GM21786 (cell line): Measurements from ENCODE around the gene EOGT.

Source experiments
- ATAC-seq: cut with Tn5 transposase; IDR thresholded peaks from one replicate; pipeline ENCODE4 v1.9.1; 2021; ENCODE audit not compliant: unreplicated experiment

Gene EOGT

DNA sequence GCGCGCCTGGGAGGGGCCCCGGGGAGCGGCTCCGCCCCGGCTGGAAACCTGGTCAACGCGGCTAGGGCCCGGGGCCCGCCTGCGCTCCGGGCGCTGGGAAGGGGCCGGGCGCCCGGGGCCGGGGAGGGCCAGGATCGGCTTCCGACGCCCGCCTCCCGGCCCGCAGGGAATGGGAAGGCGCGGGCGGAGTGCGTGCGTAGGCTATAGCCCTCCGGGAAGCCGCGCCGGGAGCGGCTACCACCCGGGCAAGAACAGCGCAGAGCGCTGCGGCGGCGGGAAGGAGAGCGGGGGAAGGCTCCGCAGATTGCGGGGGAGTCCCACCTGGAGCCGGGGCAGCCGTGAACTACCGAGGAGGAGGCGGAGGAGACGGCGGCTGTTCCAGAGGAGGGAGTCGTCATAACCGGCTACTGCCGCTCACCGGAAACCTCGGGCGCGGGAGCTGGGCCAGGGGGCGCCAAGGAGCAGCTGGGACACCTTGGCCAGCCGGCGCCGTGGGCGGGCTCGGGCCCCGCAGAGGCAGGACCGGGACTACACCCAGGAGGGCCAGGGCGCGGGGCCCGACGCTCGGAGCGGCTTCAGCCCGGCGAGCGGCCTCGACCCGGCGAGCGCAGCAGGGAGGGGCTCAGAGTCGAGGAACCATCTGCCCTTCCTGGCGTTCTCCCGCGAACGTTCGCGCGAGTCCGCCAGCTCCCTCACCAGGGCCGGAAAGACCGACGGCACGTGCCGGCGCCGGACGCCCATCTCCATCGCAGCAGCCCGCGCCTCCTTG is at the start of gene EOGT:
EOGT (minus strand) TSS at position 432 of the 769 bp plus-strand sequence. CDS start 3,838 bp downstream, outside the sequence.
- ATAC-seq: peak; percentile 82

DNA sequence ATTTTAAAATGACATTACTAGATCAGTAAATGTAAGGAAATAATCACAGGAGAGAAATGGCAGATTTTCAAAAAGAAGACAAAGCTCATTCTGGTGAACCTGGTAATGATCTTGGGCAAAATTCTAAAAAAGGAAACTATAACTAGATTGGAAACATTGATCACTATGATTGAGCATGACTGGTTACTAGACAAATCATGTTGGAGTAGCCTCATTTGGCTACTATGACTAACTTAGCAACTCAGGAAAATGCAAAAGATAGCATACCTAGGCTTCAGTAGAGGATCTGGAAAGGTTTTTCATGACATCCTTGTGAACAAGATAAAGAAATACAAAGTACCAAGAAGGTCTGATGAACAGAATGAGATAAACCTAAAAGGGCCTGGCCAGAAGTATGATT is 46.2 kb upstream of the EOGT start:
- no peak for ATAC-seq

DNA sequence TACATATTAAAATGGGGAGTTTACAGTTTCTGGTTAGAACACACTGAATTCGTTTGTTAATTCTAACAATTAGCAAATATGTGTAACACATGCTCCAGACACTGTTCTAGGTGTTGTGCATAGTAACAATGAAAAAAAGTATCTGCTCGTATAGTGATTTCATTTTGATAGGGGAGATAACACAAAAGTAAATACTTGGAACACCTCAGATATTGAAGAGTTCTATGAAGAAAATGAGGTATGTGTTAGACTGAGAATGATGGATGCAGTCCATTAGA is 45.4 kb upstream of the EOGT start:
- no peak for ATAC-seq

DNA sequence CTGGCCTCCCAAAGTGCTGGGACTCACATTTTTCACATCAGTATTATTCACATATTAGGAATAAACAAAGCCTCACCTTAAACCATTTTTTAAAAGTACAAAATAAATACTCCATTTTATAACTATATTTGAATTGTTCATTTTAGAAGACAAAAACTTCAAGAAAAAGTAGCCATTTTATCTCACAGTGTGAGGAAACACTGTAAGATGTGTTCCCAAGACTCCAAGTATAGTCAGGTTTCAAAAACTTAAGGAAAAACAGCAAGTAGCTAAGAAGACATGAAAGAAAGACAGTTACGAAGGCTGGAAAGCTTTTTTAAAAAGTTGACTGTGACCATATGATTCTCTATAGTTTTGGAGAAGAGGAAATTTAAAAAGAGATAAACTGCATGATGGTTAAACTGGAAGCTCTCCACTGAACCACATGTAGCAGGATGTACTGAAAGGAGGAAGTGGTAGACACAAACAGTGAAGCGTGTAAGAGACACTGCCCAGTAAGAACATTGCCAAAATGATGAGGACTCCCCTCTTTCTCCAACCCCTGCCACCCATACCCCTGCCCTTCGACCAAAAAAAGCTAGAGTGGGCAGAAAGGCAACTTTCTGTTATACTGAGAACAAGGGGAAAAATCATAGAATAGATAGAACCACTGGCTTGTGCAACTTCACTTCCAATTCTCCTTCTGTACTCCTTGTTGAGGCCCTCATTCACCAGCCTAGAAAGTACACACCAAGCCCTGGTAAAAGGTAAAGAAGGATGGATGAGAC is 44.9 kb upstream of the EOGT start:
- peak; percentile 99 for ATAC-seq

DNA sequence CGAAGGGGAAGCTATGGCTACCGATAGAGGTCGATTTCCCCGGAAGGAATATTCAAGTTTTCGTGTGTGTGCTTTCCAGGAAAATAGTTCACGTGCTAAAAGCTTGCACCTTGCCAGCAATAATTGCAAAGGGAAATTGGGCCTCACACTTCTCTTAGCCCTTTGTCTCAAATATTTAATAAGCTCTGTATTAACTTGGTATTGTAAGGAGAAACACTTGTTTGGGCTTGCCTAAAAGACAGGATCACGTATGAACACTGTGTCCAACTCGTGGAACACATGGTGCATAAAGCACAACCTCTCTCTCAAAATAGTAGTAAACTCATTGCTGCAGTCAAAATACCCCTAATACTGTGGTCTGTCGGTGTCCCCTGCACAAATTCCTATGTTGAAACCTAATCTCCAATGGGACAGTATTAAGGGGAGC is 39.0 kb upstream of the EOGT start:
- peak; percentile 2 for ATAC-seq

DNA sequence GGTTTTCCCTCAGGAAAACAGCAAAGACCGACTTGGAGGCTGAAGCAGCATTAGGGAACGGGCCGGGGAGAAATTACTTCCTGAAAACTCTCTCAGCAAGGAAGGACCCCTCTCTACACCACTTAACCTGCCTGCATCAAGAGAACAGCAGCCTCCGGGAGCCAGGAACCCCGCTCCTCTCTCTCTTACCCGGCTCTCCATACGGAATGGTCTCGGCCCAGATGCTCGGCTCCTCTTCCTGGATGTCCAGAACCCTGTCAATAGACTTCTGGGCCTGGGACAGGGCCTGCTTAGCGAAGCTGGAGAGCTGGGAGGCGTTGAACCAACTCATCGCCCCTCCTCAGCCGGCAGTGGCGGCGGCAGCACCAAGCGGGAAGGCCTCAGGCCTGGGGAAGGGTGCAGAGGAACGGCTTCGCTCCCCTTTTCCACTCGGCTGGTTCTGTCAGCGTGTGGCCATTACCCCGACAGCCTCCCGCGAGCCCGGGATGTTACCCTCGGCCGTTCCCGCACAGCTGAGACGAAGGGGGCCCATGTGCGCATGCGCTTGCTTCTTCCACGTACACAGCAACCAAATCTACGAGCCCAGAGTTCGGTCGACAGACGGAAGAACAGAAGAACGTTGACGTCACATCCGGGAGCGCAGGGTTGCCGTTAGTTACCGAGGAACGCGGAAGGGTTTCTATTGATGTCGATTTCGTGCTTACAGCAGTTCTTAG is 38.4 kb upstream of the EOGT start, which contains the start of gene TMF1:
TMF1 (minus strand) TSS at position 578 of the 716 bp plus-strand sequence; CDS start at position 331, 247 bp downstream.
- peak; percentile 98 for ATAC-seq

DNA sequence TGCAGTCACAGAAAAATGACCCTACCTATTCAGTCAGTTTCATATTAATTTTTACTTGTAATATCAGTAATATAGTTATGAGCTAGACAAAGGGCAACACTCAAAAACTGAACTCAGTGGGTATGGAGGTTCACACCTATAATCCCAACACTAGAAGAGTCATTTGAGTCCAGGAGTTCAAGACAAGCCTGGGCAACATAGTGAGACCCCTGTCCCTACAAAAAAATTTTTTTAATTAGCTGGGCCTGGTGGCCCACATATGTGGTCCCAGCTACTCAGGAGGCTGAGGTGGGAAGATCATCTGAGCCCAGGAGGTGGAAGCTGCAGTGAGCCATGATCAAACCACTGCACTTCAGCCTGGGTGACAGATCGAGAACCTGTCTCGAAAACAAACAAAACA is 35.5 kb upstream of the EOGT start:
- no peak for ATAC-seq

DNA sequence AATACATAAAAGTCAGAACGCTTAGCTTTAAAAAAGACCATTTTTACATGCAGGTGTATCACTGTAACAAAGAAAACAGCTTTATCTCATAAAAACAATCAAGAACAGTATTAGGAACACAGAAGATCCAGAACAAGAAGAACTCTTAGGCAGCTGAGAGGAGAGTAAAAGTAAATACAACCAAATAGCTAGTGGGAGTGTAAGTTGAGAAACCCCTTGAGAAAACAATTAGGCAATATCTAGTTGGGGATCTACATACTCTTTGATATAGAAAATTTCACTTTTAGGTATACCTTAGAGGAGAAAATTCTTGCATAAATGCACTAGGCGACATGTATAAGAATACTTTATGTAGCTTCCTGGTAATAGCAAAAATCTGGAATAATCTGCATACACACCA is 31.1 kb upstream of the EOGT start:
- ATAC-seq: no peak

DNA sequence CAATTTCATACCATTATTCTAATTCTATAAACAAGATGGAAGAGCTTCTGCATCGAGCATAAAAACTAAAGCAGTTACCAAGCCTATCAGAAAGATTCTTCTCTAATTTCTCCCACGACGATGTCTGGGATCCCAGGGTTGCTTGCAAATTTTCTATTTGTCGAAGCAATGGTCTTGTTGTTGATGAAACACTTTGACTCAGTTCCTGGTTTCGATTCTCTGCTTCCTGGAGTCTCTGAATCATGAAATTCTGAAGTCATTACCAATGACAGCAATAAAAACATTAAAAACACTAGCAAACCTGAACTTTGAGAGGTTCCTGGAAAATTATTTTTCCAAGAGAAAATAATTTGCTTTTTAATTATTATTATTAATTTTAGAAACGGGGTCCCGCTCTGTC is 20.0 kb upstream of the EOGT start:
- ATAC-seq: no peak

DNA sequence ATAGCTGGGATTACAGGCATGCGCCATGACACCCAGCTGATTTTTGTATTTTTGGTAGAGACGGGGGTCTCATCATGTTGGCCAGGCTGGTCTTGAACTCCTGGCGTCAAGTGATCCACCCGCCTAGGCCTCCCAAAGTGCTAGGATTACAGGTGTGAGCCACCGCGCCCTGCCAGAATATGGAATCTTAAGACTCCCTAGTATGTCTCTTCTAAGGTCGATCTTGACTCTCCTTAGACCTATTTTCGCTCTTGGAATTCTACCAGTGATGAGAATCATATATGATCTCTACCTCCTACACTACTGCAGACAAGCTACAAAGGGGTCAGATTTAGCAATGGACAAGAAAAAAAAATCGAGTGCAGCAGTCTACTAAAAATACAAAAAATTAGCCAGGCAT is 19.3 kb upstream of the EOGT start:
- no peak for ATAC-seq

DNA sequence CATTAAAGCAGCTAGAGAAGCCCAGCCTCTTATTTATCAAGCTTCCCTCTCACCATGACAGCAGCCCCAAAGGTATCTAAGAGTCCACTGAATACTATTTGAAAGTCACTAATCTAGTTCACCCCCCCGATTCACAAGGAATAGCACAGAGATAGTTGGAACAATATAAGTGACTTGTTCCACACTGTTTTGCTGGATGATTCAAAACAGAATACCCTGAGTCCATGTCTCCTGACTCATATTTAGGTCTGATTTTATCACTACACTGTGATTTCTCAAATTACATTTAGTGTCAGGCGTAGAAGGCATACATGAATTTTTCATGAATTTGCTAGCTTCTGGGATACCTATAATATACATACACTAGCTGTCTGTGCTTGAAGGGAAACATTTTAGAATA is 18.7 kb upstream of the EOGT start:
- ATAC-seq: no peak

DNA sequence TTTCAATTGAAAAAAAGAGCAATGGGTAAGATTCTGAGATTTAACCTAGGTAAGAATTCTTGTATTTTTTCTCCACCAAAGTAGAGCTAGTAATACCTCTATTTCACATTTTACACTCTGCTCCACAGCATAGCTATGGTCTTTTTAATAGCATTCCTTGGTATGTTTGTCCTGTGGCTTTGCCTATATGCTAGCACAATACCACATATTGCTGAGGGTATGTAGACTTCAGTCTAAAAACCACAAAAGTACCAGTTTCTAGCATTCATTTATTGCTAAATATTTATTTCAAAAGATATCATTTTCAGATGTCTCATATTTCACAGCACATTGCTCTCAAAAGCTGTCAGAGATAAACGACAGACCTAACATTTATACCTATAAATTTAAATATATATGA is 18.2 kb upstream of the EOGT start:
- no peak for ATAC-seq

DNA sequence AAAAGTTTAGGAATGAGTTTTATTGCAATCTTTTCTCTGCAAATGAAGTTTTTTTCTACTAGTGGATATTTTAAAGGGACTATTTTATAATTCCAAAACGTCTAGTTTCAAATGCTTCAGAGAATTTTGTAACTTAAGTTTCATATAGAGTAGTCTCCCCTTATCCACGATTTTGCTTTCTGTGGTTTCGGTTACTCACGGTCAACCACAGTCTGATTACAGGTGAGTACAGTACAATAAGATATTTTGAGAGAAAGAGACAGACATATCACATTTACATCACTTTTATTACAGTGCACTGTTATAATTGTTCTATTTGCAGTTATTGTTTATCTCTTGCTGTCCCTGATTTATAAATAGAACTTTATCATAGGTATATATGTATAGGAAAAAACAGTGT is 7.4 kb upstream of the EOGT start:
- no peak for ATAC-seq

DNA sequence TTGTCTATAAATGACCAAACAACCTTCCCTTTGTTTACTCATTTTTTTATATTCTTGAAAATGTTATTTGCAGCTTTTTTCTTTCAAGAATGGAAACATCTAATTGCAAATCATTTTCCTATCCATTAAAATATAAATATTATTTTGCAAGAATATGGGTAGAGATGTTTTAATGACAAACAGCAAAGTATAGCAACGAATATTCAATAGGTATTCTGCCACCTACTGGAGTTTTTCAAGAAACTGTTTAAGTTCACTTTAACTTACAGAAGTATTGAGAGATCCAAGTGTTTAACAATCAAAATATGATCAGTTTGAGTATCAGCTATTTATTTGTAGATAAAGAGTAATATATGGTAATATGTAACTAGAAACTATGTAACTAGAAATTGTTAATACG is 6.9 kb upstream of the EOGT start:
- ATAC-seq: no peak

DNA sequence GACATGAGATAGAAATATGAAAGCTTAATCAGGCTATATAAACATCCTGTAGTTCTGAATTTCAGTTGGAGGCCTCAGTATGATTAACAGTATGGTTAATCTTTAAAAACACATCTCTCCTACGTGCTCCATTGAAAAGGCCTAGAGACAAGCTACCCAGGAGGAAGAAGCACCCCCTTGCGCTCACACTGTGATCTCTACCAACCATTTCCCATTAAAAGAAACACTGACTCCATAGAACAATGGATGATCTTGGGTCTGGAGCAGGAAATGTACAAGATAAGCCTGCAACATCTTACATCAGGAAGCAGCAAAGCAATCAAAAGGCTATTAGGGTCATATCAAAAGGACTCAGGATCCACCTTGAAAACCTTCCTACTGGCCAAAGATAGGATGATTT is 3.4 kb upstream of the EOGT start:
- no peak for ATAC-seq

DNA sequence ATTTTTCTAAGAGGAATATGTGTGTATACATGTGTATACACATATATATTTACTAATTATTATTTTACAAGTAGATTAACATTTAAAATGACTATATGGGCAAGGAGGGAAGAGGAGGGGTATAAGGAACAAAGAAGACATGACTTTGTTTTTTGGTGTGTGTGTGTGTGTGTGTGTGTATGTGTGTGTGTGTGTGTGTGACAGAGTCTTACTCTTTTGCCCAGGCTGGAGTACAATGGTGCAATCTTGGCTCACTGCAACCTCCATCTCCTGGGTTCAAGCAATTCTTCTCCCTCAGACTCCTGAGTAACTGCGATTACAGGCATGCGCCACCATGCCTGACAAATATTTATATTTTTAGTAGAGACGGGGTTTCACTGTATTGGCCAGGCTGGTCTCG is 2.6 kb upstream of the EOGT start:
- ATAC-seq: no peak

DNA sequence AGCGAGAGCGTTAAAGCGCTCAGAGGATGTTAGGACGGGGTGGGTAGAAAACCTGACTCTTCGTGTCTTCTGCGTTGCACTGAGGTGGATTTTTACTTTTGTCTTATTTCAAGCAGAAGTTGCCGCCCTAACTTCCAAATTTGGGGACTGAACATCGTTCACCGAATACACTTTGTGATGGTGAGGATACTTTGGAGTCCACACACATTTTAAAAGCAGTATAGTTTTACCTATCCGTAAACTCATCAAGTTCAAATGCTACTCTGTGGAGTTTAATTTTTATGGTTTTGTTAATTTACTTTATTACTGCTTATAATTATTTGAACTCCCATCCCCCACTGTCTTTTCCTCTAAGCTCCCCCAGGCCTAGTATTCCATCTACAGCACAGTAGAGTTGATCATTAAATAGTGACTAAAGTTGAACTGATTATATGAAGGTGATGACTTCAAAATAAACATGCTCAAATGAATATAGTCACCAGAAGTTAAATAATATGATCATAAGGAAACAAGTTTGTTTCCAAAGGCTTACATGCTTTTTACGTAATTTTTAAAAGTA is 617 bp upstream of the EOGT start:
- ATAC-seq: no peak

DNA sequence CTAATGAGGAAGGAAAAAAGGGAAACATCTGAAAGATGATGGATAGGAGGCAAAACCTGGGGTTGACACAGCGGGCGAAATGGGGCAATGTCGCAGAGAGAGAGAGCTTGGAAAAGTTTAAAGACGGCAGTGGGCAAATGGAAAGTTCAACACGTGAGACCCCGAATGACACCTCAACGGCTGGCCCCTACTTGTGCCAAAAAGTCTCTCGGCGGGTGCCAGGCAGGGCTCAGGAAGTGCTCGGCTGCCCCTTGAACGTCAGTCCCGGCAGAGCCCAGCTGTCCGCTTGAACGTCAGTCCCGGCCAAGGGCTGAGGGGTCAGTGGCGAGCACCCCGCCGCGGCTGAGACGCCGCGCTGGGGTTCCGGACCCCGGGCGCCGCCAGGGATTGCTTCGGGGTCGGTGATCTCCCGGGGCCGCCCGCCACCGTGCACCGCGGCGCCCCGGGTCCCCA is 658 bp downstream of the EOGT start:
- ATAC-seq: peak; percentile 35

DNA sequence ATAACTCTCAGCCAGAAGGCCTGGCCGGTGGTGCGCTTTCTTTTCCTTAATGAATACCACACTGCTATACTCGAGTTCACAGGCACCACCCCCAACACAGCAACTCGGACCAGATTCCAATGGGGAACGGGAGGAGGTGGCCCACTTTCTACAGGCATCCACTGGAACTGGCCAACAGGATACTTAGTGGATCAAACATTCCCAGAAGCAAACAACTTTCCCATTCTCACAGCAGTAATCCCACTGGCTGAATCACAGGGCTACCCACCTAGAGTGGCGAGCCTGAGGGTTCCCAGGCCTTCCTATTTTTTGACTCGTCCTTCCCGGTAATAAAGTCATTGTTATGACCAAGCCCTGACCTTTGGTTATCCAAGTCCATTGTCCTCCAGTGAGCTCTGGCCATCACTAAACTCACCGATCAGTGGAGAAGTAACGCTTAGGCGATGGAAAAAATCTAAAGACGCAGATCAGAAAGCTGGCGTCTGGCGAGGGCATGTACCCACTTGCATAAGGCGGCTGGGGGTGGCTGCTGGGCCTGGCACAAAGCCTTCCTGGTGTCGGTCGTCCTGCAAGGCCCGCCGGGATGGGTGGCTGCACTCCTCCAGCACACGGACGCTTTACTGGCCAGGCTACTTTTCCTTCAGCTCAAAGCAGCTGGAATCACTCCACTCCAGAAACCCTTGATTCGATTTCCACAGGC is 1.2 kb downstream of the EOGT start:
- no peak for ATAC-seq

DNA sequence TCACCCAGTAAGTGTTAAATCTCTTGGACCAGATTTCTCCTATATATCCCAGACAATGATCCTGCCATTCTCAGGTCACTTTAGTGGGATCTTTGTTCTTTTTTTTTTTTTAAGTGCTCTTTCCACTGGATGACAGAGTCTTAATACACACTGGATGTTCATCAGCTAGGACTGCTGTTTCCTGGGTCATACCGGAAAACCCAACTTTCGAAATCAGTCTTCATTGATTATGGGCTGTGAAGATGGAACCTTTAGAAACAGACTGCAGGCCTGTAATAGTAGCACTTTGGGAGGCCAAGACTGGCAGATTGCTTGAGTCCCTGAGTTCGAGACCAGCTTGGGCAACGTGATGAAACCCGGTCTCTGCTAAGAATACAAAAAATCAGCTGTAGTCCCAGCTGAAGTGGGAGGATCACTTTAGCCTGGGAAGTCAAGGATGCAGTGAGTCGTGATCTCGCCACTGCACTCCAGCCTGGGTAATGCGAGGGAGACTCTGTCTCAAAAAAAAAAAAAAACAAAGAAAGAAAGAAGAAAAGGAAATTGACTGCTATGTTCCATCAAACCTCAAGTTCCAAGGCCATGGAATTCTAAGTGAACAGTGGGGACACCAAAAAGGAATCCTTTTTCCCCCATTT is 2.3 kb downstream of the EOGT start:
- ATAC-seq: no peak
